Stimulated activated CD4-positive, alpha-beta T cell treated with anti-CD3 and anti-CD28 coated beads, Interleukin-1b, Interleukin-23, amount 100 ng/mL, for 1 hour (primary cell): ENCODE measurements around the gene RASA2.
A peak's percentile ranks its signal among the peaks of the same experiment; 100 is the strongest.
"Not testable (repeated sequence)": the region's sequence is repeated elsewhere in the genome, so short reads cannot be mapped to it uniquely, and the experiment has no call there.

Source experiments
- DNase-seq, 2 donors: peaks; one replicate each; pipeline ENCODE4 v3.0.0-alpha.2; 2020; ENCODE audit warnings: low read depth in 2 of 2

The RASA2 gene

DNA sequence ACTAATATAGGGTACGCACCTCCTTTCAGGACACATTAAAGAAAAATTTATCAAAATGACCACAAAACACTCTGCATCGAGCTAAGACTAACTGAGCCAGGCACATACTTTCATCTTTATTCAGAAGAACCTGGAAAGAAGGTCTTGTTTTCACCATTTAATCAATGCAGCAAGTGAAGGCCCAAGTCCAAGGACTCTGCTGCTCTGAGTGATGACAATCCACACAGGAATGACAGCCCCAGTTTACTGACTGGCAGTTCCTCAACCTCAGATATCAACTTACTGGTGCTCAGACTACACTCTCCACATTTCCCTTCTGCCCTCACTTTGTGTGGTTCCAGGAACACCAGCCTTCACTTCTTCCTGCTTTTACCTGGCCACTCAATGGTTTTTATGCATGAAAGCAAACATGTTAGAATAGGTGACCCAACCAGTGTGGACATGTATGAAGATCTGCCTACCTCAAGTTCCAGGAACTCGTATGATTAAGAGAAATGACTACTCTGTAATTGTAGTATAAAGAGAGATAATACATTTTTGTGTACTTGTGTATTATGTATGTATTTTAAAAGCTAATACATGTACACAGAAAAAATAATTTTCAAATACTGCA is 29.1 kb upstream of the RASA2 start:
- no peak for DNase-seq

DNA sequence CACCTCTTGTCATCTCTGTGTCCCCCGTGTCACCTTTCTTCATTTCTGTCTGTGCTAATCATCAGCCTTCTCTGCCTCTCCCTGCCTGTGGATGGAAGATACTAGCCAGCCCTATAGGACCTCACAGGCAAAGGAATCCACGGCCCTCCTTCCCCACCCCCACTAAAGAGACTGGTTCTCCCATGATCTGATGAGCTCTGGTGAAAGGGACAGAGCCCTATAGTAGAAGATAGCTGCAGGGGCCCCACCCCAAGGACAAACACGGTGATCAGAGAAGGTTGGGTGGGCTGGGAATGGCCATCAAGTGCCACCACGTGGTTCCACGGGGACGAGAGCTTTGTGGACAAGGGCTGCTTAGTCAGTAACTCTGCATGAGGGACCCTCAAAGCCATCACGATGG is 27.8 kb upstream of the RASA2 start:
- DNase-seq, result no peak

- DNase-seq, result peak; percentile 67 to 80
Measured at GRCh38 chr3:141460097-141460704, 26.6 kb upstream of the RASA2 start.

DNA sequence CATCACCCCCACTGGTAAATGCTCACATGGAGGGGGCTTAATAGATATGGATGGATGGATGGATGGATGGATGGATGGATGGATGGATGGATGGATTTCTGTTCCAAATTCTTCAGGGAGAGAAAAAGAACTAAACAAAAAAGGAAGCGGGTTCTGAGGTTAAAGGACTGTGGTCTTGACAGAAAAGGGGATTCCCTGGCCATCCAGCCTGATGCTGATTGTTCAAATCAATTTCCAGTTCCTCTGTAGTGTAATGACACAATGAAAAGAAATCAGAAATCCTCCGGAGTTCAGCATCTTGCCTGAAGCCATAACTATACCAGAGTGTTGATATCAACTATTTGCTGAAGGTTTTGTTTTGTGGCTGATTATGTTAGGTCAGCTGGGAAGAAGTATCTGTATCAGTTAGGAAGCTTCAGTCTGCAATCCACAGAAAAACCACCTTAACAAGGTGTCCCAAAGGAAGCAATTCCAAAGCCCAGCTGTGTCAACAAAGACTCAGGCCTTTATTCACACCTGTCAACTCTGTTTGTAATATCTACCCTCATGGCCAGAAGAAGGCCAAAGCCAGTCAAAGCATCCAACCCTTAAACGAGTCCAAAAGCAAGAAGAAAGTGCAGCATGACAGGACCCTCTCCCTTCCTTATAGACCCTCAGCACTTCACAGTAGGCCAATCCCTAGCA is 24.5 kb upstream of the RASA2 start:
- no peak for DNase-seq

DNA sequence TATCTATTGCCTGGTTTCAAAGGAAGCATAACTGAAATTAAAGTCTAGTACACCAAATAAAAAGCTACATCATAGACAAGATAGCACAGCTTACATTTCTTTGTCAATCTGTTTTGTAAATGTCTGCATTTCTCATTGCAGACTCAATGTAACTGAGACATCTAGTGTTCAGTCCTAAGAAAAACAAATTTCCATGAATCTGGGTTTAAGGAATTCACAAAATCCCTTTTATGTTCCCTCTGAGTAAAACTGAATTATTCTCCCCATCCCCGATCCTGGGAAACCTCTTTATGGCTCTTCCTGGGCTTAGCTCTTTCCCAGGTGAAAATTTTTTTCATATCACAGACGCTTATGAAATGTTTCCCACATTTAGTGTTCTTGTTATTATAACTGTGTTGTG is 21.6 kb upstream of the RASA2 start:
- no peak for DNase-seq

- no peak for DNase-seq
Measured at GRCh38 chr3:141466633-141467169, 20.1 kb upstream of the RASA2 start.

DNA sequence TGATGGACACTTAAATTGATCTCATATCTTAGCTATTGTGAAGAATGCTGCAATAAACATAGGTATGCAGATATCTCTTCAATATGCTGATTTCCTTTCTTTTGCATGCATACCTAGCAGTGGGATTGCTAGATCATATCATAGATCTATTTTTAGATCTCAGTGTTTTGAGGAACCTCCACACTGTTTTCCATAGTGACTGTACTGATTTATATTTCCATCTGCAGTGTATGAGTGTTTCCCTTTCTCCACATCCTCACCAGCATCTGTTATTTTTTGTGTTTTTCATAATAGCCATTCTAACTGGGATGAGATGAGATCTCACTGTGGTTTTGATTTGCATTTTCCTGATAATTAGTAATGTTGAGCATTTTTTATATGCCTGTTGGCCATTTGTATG is 17.1 kb upstream of the RASA2 start:
- no peak for DNase-seq

DNA sequence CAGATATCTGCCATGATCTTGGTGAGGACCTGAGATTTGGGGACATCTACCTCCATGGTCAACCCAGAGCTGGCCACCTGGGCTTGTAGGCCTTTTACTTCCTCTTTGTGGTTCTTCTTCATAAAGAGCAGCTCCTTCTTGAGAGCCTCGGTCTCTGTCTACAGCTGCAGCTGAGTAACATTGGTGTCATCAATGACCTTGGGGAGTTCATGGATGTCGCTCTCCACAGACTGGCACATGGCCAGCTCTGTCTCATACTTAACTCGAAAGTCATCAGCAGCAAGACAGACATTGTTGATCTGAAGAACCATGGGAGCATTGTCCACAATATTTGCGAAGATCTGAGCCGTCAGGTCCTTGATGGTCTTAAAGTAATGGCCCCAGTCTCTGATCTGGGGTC is 15.7 kb upstream of the RASA2 start:
- DNase-seq, result no peak

GRCh38 chr3:141476033-141476432 is 10.8 kb upstream of the RASA2 start:
- no peak for DNase-seq

GRCh38 chr3:141477224-141477623 is 9.6 kb upstream of the RASA2 start:
- no peak for DNase-seq

GRCh38 chr3:141478139-141478538 is 8.7 kb upstream of the RASA2 start:
- no peak for DNase-seq

GRCh38 chr3:141478840-141479239 is 8.0 kb upstream of the RASA2 start:
- DNase-seq, result not testable (repeated sequence)

GRCh38 chr3:141482245-141482922 is 4.4 kb upstream of the RASA2 start:
- DNase-seq, result no peak

- DNase-seq, result no peak
Measured at GRCh38 chr3:141484701-141485287, 2.0 kb upstream of the RASA2 start.

DNA sequence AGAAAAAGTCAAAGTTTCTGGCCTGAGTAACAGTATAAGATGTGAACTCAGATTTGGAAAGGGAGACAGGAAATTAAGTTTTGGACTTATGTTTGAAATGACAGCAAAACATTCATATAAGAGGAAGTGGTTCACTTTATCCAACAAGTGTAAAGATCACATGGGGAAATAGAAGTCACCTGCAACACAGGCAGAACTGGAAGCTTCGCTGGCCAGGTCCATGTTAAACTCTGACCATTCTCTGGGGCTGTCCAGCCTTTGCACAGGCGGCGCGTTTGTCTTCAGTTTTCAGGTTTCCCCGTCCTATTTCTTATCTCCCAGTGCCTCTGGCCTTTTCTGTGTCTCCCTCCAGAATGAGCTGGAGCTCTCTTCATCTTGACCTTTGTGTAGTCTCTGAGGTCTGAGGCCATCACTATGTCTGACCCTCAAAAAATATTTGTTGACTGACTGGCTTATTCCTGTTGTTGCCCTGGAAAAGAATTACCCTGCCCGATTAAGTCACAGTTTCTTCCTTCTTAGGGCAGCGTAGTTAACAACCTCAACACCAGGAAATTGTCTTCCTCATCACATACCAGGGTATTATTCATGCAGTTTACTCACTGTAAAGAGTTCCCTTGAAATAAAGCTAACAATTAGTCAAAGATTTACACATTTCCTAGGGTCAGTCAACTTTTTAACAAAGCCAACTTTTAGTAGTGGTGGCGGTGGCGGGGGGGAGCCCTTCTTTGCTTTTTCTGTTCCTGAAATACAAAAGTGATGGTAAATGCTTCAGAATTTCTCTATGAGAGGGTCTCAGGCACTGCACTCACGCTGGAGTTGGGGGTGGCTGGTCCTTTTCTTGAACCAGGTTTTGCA is 959 bp upstream of the RASA2 start:
- no peak for DNase-seq

- no peak for DNase-seq
Measured at GRCh38 chr3:141486496-141486745, 406 bp upstream of the RASA2 start.

- DNase-seq, result peak; percentile 37 to 60
Measured at GRCh38 chr3:141487521-141488252, 860 bp downstream of the RASA2 start.

GRCh38 chr3:141489203-141489602 is 2.4 kb downstream of the RASA2 start:
- DNase-seq, result no peak

GRCh38 chr3:141491081-141491480 is 4.3 kb downstream of the RASA2 start:
- no peak for DNase-seq

DNA sequence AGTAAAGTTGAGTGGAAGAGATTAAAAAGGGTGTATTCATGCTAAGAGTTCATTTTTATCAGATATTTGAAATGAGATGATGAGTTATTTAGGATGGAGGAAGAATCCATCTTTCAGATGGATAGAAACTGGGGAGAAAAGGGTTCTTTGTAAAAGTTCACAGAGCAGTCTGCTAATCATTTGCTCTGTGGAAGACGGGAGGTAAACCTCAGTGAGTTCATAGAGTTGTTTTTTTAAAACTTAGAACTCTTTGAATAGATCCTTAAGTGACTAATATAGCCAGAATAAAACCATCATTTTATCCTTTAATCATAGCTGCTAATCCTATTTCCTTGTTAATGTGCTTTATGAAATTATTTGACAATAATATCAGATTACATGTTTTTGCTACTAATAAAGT is 5.1 kb downstream of the RASA2 start:
- no peak for DNase-seq

DNA sequence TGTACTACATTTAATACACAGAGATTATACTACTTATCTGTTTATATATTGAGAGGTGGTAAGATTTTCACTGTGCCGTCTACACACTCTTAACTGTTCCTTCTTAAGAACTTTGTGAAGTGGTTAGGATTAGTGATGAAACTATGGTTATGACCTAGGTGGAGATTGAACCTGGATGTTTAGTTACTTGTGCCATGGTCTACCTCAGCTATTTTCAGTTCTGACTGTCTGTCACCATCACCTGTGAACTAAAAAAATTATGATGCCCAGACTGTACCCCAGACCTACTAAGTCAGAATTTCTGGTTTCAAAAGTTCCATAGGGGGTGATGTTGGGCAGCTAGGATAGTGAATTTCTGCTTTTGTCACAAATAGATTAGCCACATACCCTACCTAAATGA is 6.4 kb downstream of the RASA2 start:
- no peak for DNase-seq
